ENCODE measurements around the gene STXBP1. TPM values are rescaled to one million over a fixed set of nuclear protein-coding genes. Genes with fewer than 3 reads are reported as not detected.

Gene STXBP1
- total and polyA plus RNA-seq, 2 of the 13 experiments (the other 11 are each of a cell fraction or from before 2014, with no cell fraction given), result 2.9 TPM

DNA sequence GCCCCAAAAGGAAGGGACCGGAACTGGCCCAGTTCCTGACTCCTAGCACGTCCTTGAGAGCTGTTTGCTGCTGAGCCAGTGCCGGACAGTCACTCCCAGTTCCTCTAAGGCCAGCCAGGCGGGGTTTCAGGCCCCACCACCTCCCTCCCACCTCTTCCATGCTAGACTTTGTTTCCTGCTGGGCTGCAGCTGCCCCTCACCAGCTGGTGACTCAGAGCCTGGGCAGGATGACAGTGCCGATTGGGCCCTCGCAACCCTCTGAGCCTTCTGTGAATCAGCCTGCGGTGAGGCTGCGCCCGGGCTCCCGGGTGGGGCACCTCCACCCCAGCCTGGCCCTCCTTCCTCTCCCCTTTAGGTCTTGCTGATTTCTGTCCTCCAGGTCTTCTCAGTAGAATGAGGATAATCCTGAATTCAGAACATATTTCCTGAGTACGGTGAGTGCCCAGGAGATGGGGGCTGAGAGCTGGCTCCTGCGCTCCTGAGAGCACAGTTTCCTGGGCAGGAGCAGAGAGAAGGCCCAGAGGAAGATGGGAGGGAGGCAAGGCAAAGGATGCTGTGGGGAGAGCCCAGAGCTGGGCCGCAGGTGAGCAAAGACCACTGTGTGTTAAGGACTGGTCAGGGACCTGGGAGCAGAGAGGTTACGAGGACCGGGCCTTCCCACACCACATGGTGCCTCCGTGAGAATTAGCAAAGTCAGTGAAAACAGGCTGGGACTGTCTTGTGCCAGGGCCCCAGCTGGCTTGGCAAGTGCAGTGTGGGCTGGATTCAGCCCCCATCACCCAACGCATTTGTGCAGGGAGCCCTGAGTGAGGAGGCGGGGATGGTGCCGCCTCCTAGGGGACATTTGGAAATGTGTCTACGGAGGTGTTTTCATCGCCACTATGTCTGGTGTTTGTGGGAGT, 32.9 kb upstream of the STXBP1 start (continued):
- peak; percentile 58 for TF ChIP-seq HNF4A (CRISPR knock-in tag; IDR thresholded peaks at IDR 0.05)
- TF ChIP-seq, protein P1, sequence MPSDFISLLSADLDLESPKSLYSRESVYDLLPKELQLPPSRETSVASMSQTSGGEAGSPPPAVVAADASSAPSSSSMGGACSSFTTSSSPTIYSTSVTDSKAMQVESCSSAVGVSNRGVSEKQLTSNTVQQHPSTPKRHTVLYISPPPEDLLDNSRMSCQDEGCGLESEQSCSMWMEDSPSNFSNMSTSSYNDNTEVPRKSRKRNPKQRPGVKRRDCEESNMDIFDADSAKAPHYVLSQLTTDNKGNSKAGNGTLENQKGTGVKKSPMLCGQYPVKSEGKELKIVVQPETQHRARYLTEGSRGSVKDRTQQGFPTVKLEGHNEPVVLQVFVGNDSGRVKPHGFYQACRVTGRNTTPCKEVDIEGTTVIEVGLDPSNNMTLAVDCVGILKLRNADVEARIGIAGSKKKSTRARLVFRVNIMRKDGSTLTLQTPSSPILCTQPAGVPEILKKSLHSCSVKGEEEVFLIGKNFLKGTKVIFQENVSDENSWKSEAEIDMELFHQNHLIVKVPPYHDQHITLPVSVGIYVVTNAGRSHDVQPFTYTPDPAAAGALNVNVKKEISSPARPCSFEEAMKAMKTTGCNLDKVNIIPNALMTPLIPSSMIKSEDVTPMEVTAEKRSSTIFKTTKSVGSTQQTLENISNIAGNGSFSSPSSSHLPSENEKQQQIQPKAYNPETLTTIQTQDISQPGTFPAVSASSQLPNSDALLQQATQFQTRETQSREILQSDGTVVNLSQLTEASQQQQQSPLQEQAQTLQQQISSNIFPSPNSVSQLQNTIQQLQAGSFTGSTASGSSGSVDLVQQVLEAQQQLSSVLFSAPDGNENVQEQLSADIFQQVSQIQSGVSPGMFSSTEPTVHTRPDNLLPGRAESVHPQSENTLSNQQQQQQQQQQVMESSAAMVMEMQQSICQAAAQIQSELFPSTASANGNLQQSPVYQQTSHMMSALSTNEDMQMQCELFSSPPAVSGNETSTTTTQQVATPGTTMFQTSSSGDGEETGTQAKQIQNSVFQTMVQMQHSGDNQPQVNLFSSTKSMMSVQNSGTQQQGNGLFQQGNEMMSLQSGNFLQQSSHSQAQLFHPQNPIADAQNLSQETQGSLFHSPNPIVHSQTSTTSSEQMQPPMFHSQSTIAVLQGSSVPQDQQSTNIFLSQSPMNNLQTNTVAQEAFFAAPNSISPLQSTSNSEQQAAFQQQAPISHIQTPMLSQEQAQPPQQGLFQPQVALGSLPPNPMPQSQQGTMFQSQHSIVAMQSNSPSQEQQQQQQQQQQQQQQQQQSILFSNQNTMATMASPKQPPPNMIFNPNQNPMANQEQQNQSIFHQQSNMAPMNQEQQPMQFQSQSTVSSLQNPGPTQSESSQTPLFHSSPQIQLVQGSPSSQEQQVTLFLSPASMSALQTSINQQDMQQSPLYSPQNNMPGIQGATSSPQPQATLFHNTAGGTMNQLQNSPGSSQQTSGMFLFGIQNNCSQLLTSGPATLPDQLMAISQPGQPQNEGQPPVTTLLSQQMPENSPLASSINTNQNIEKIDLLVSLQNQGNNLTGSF (CRISPR knock-in tag; IDR thresholded peaks at IDR 0.05), result no peak
- TF ChIP-seq ZNF335 (CRISPR knock-in tag; IDR thresholded peaks at IDR 0.05), result peak; percentile 65; the same call in 1 of the 2 replicates
- no peak for TF ChIP-seq ZNF10 (CRISPR knock-in tag; IDR thresholded peaks at IDR 0.05; ENCODE audit: borderline replicate concordance, low read depth)
- no peak for TF ChIP-seq AKAP8 (CRISPR knock-in tag; IDR thresholded peaks at IDR 0.05)
- TF ChIP-seq ELF4 (CRISPR knock-in tag; IDR thresholded peaks at IDR 0.05; ENCODE audit: borderline replicate concordance), result no peak
- peak; percentile 41; the same call in 1 of the 2 replicates for TF ChIP-seq KDM6A (CRISPR knock-in tag; IDR thresholded peaks at IDR 0.05; ENCODE audit: low read depth)
- TF ChIP-seq RFX3 (CRISPR knock-in tag; IDR thresholded peaks at IDR 0.05), result no peak
- TF ChIP-seq ZNF124 (CRISPR knock-in tag; IDR thresholded peaks at IDR 0.05), result no peak
- TF ChIP-seq, protein P2, sequence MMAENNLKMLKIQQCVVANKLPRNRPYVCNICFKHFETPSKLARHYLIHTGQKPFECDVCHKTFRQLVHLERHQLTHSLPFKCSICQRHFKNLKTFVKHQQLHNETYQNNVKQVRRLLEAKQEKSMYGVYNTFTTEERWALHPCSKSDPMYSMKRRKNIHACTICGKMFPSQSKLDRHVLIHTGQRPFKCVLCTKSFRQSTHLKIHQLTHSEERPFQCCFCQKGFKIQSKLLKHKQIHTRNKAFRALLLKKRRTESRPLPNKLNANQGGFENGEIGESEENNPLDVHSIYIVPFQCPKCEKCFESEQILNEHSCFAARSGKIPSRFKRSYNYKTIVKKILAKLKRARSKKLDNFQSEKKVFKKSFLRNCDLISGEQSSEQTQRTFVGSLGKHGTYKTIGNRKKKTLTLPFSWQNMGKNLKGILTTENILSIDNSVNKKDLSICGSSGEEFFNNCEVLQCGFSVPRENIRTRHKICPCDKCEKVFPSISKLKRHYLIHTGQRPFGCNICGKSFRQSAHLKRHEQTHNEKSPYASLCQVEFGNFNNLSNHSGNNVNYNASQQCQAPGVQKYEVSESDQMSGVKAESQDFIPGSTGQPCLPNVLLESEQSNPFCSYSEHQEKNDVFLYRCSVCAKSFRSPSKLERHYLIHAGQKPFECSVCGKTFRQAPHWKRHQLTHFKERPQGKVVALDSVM (CRISPR knock-in tag; IDR thresholded peaks at IDR 0.05), result peak; percentile 79
- TF ChIP-seq ETV5 (CRISPR knock-in tag; IDR thresholded peaks at IDR 0.05; ENCODE audit: borderline replicate concordance), result peak; percentile 87
- no peak for TF ChIP-seq ZNF562 (CRISPR knock-in tag; IDR thresholded peaks at IDR 0.05; ENCODE audit: borderline replicate concordance)
- peak; percentile 52; the same call in 1 of the 2 replicates for TF ChIP-seq SKIL (CRISPR knock-in tag; IDR thresholded peaks at IDR 0.05; ENCODE audit: borderline replicate concordance)
- peak; percentile 34; the same call in 1 of the 2 replicates for TF ChIP-seq GATAD1 (CRISPR knock-in tag; IDR thresholded peaks at IDR 0.05)
- no peak for TF ChIP-seq ZNF263 (CRISPR knock-in tag; IDR thresholded peaks at IDR 0.05)
- 0 out of 2 replicates have a peak, but pooled peaks have one; percentile 61 for TF ChIP-seq ZNF580 (CRISPR knock-in tag; IDR thresholded peaks at IDR 0.05; ENCODE audit: borderline replicate concordance, low read depth)
- TF ChIP-seq GABPB1 (CRISPR knock-in tag; IDR thresholded peaks at IDR 0.05), result peak; percentile 59

All from HepG2 (cell line).